Activated CD4-positive, alpha-beta T cell treated with anti-CD3 and anti-CD28 coated beads, Interleukin-2, amount 10 ng/mL, durations not matched to agents 24 days and 14 days (primary cell): ENCODE measurements around the gene EVC2. TPM values are rescaled to one million over a fixed set of nuclear protein-coding genes. Genes with fewer than 3 reads are reported as not detected.

ENCODE experiments used
- DNase-seq: peaks from one replicate; pipeline ENCODE4 v3.0.0; 2022
- H3K27ac Mint-ChIP-seq: one replicate; pipeline ENCODE4 v1.8.0; 2022; ENCODE audit warnings: mild to moderate bottlenecking, mixed read lengths
- H3K27me3 Mint-ChIP-seq: one replicate; pipeline ENCODE4 v1.8.0; 2022; ENCODE audit warnings: mixed read lengths
- H3K36me3 Mint-ChIP-seq: one replicate; pipeline ENCODE4 v1.8.0; 2022; ENCODE audit warnings: low read depth, mild to moderate bottlenecking, mixed read lengths
- H3K4me1 Mint-ChIP-seq: one replicate; pipeline ENCODE4 v1.8.0; 2021; ENCODE audit warnings: mixed read lengths
- H3K4me3 Mint-ChIP-seq: one replicate; pipeline ENCODE4 v1.8.0; 2022; ENCODE audit warnings: mild to moderate bottlenecking, moderate library complexity, mixed read lengths
- H3K9me3 Mint-ChIP-seq: one replicate; pipeline ENCODE4 v1.8.0; 2021; ENCODE audit warnings: mixed read lengths
- intact Hi-C: fragments of 100-400 bp; cut with micrococcal nuclease; formaldehyde crosslinking; loops from one replicate; pipeline ENCODE4 v1.15.1; 2023
- total RNA-seq: library from RNA; stranded (reverse); gene quantifications from 2 replicates; pipeline ENCODE4 v1.2.3, GENCODE V29; 2022

EVC2 gene
- total RNA-seq, 1 donor from 2014 or later, result 0.40 TPM

- no peak overlapping the region for H3K4me3 Mint-ChIP-seq
- intact Hi-C loops, result no loop called here
- H3K4me1 Mint-ChIP-seq, result no peaks in the 10 kb centered on the region
- no peaks in the 10 kb centered on the region for H3K36me3 Mint-ChIP-seq
- no peaks in the 10 kb centered on the region for H3K9me3 Mint-ChIP-seq
- H3K27ac Mint-ChIP-seq, result no peak overlapping the region
- no peaks in the 10 kb centered on the region for H3K27me3 Mint-ChIP-seq
- no peak for DNase-seq
Measured at GRCh38 chr4:5661237-5661636, 47.1 kb downstream of the EVC2 start.

- no peak for DNase-seq
- no peak overlapping the region for H3K4me3 Mint-ChIP-seq
- intact Hi-C loops, result no loop called here
- no peak overlapping the region for H3K27ac Mint-ChIP-seq
- no peaks in the 10 kb centered on the region for H3K9me3 Mint-ChIP-seq
- H3K27me3 Mint-ChIP-seq, result no peaks in the 10 kb centered on the region
- no peaks in the 10 kb centered on the region for H3K36me3 Mint-ChIP-seq
- H3K4me1 Mint-ChIP-seq, result no peaks in the 10 kb centered on the region
Measured at GRCh38 chr4:5660185-5660584, 48.2 kb downstream of the EVC2 start.

GRCh38 chr4:5658974-5659373 lies 49.4 kb downstream of the EVC2 start:
- Mint-ChIP-seq H3K36me3 (no peaks in the 10 kb centered on the region), H3K4me1 (no peaks in the 10 kb centered on the region), H3K4me3 (no peak overlapping the region), H3K9me3 (no peaks in the 10 kb centered on the region), H3K27me3 (no peaks in the 10 kb centered on the region), H3K27ac (no peak overlapping the region)
- DNase-seq, result no peak
- intact Hi-C loops, result no loop called here

GRCh38 chr4:5656415-5656814 lies 51.9 kb downstream of the EVC2 start:
- Mint-ChIP-seq H3K9me3 (no peaks in the 10 kb centered on the region), H3K4me1 (no peaks in the 10 kb centered on the region)
- no peak for DNase-seq

GRCh38 chr4:5654791-5655190 lies 53.6 kb downstream of the EVC2 start:
- Mint-ChIP-seq H3K9me3 (no peaks in the 10 kb centered on the region), H3K4me1 (no peaks in the 10 kb centered on the region), H3K36me3 (no peaks in the 10 kb centered on the region), H3K27me3 (no peaks in the 10 kb centered on the region), H3K4me3 (no peak overlapping the region), H3K27ac (no peak overlapping the region)
- intact Hi-C loops, result no loop called here
- DNase-seq, result no peak

More at GRCh38 chr4:5656415-5656814, 51.9 kb downstream of the EVC2 start:
- H3K27ac Mint-ChIP-seq, result no peak overlapping the region
- H3K27me3 Mint-ChIP-seq, result no peaks in the 10 kb centered on the region
- H3K36me3 Mint-ChIP-seq, result no peaks in the 10 kb centered on the region
- no peak overlapping the region for H3K4me3 Mint-ChIP-seq
- intact Hi-C loops, result no loop called here

- Mint-ChIP-seq H3K27me3 (no peaks in the 10 kb centered on the region), H3K36me3 (no peaks in the 10 kb centered on the region), H3K4me3 (no peak overlapping the region), H3K9me3 (no peaks in the 10 kb centered on the region), H3K4me1 (no peaks in the 10 kb centered on the region), H3K27ac (no peak overlapping the region)
- intact Hi-C loops, result no loop called here
- no peak for DNase-seq
Measured at GRCh38 chr4:5651089-5651488, 57.3 kb downstream of the EVC2 start.

- H3K27me3 Mint-ChIP-seq, result no peaks in the 10 kb centered on the region
- DNase-seq, result no peak
- no peaks in the 10 kb centered on the region for H3K9me3 Mint-ChIP-seq
- H3K36me3 Mint-ChIP-seq, result no peaks in the 10 kb centered on the region
- H3K4me3 Mint-ChIP-seq, result no peak overlapping the region
- no peak overlapping the region for H3K27ac Mint-ChIP-seq
- H3K4me1 Mint-ChIP-seq, result no peaks in the 10 kb centered on the region
- intact Hi-C loops, result no loop called here
Measured at GRCh38 chr4:5650040-5650439, 58.3 kb downstream of the EVC2 start.

GRCh38 chr4:5647351-5647750 lies 61.0 kb downstream of the EVC2 start:
- Mint-ChIP-seq H3K4me1 (no peaks in the 10 kb centered on the region), H3K4me3 (no peak overlapping the region), H3K9me3 (no peaks in the 10 kb centered on the region), H3K27ac (no peak overlapping the region), H3K27me3 (no peaks in the 10 kb centered on the region), H3K36me3 (no peaks in the 10 kb centered on the region)
- intact Hi-C loops, result no loop called here
- no peak for DNase-seq

GRCh38 chr4:5640096-5640495 lies 68.3 kb downstream of the EVC2 start:
- H3K9me3 Mint-ChIP-seq, result peaks cover 5% of the 10 kb centered on the region
- H3K4me3 Mint-ChIP-seq, result no peak overlapping the region
- intact Hi-C loops, result no loop called here
- DNase-seq, result no peak
- no peaks in the 10 kb centered on the region for H3K4me1 Mint-ChIP-seq
- H3K27me3 Mint-ChIP-seq, result no peaks in the 10 kb centered on the region
- H3K27ac Mint-ChIP-seq, result no peak overlapping the region
- no peaks in the 10 kb centered on the region for H3K36me3 Mint-ChIP-seq

- Mint-ChIP-seq H3K4me1 (no peaks in the 10 kb centered on the region), H3K27ac (no peak overlapping the region), H3K4me3 (no peak overlapping the region), H3K9me3 (peaks cover 5% of the 10 kb centered on the region), H3K36me3 (no peaks in the 10 kb centered on the region), H3K27me3 (no peaks in the 10 kb centered on the region)
- intact Hi-C loops, result no loop called here
- no peak for DNase-seq
Measured at GRCh38 chr4:5639556-5639955, 68.8 kb downstream of the EVC2 start.

GRCh38 chr4:5638976-5639375 lies 69.4 kb downstream of the EVC2 start:
- no peak for DNase-seq
- H3K4me1 Mint-ChIP-seq, result no peaks in the 10 kb centered on the region
- intact Hi-C loops, result no loop called here
- no peaks in the 10 kb centered on the region for H3K36me3 Mint-ChIP-seq
- H3K9me3 Mint-ChIP-seq, result peaks cover 5% of the 10 kb centered on the region
- H3K4me3 Mint-ChIP-seq, result no peak overlapping the region
- no peaks in the 10 kb centered on the region for H3K27me3 Mint-ChIP-seq
- no peak overlapping the region for H3K27ac Mint-ChIP-seq

- Mint-ChIP-seq H3K9me3 (peaks cover 5% of the 10 kb centered on the region), H3K27me3 (no peaks in the 10 kb centered on the region), H3K36me3 (no peaks in the 10 kb centered on the region), H3K27ac (no peak overlapping the region), H3K4me3 (no peak overlapping the region), H3K4me1 (no peaks in the 10 kb centered on the region)
- DNase-seq, result no peak
- intact Hi-C loops, result no loop called here
Measured at GRCh38 chr4:5638316-5638715, 70.0 kb downstream of the EVC2 start.

- Mint-ChIP-seq H3K36me3 (no peaks in the 10 kb centered on the region), H3K27me3 (no peaks in the 10 kb centered on the region), H3K27ac (no peak overlapping the region), H3K9me3 (peaks cover 5% of the 10 kb centered on the region), H3K4me1 (no peaks in the 10 kb centered on the region), H3K4me3 (no peak overlapping the region)
- intact Hi-C loops, result no loop called here
- no peak for DNase-seq
Measured at GRCh38 chr4:5636766-5637670, 71.3 kb downstream of the EVC2 start.

- Mint-ChIP-seq H3K36me3 (no peaks in the 10 kb centered on the region), H3K4me3 (no peak overlapping the region), H3K4me1 (no peaks in the 10 kb centered on the region), H3K27ac (no peak overlapping the region), H3K9me3 (peaks cover 5% of the 10 kb centered on the region), H3K27me3 (no peaks in the 10 kb centered on the region)
- intact Hi-C loops, result no loop called here
- DNase-seq, result no peak
Measured at GRCh38 chr4:5635826-5636195, 72.5 kb downstream of the EVC2 start.

GRCh38 chr4:5632571-5632970 lies 75.8 kb downstream of the EVC2 start:
- no peak for DNase-seq
- intact Hi-C loops, result no loop called here
- no peak overlapping the region for H3K4me3 Mint-ChIP-seq
- no peak overlapping the region for H3K27ac Mint-ChIP-seq
- H3K27me3 Mint-ChIP-seq, result no peaks in the 10 kb centered on the region
- H3K4me1 Mint-ChIP-seq, result no peaks in the 10 kb centered on the region
- no peaks in the 10 kb centered on the region for H3K36me3 Mint-ChIP-seq
- no peaks in the 10 kb centered on the region for H3K9me3 Mint-ChIP-seq
